Activated T-cell treated with anti-CD3 and anti-CD28 coated beads for 1 hour (primary cell): Measurements from ENCODE around the gene HS3ST3A1.
"Not testable (repeated sequence)": the region's sequence is repeated elsewhere in the genome, so short reads cannot be mapped to it uniquely, and the experiment has no call there.

Source experiments
- DNase-seq: peaks from one replicate; pipeline ENCODE4 v3.0.0-alpha.2; 2020; ENCODE audit warnings: low read depth

The HS3ST3A1 gene

DNA sequence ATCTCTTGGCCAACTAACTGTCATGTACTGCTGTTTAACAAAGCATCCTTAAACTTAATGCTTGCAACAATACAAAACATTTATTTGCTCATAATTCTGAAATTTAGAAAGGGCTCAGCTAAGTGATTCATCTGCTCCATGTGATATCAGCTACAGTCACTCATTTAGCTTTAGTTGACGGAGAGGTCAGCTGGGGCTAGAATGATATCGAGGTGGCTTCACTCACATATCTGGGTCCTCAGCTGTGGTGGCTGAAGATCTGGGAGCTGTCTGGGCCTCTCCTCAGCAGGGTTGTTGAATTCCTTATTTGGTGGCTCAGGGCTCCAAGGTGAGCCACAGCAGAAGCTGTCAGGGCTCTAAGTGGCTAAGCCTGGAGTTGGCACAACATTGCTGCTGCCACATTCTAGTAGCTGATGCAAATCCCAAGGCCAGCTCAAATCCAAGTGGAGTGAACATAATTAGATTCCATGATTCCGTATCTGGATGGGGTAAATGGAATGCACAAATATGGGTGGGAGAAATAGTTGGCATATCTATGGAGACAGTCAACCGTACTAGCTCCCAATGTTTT, 62.8 kb downstream of the HS3ST3A1 start:
- no peak for DNase-seq

- no peak for DNase-seq
Measured at GRCh38 chr17:13537871-13538643, 63.7 kb downstream of the HS3ST3A1 start.

DNA sequence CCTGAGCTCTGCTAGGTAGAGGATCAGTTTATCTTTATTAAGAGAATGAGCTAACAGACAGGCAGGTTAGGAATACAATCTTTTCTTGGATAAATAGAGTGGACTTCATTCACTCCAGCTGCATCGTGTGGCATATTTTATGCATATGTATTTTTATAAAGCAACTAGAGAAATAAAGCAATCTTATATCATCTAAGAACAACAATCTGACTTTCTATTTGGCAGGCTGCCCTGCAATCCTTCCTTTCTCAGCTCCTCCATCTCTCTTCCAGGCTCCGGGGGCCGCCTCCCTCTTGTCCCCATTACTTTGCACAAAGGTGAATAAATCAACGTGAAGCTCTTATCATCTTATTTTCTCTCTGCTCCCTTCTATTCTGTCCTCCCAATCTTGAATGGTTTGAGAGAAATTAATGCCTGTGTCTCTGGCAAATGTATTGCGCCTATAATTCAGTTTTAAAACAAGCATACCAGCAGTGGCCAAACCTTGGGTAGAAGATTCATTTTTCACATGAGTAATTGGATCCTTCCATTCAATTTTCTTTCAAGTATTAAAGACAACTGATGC, 64.5 kb downstream of the HS3ST3A1 start:
- DNase-seq = no peak

GRCh38 chr17:13534946-13535345, 66.8 kb downstream of the HS3ST3A1 start:
- DNase-seq = no peak

- no peak for DNase-seq
Measured at GRCh38 chr17:13531721-13532120, 70.0 kb downstream of the HS3ST3A1 start.

DNA sequence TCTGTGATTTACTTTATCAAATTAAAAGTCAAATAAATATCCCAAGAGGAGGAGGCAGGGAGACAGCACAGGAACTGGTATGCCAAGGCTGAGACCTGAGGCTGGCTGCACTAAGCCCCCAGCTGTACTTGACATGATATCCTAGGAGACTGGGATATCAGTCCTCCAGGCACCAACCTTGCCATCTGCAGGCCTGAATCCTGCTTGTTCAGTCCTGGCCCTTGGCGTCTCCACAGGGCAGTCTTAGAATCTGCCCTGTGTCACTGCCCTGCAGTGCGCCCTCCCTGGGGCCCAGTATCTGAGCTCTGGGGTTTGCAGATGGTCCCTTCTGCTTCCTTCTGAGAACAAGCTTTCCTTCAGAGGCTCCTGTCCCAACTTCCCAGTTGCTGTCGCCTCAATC, 75.9 kb downstream of the HS3ST3A1 start:
- DNase-seq = no peak

- DNase-seq = no peak
Measured at GRCh38 chr17:13523164-13523563, 78.6 kb downstream of the HS3ST3A1 start.

GRCh38 chr17:13522749-13523148, 79.0 kb downstream of the HS3ST3A1 start:
- DNase-seq = no peak

- DNase-seq = no peak
Measured at GRCh38 chr17:13521784-13522183, 79.9 kb downstream of the HS3ST3A1 start.

- DNase-seq = no peak
Measured at GRCh38 chr17:13520899-13521572, 80.7 kb downstream of the HS3ST3A1 start.

GRCh38 chr17:13518261-13519000, 83.3 kb downstream of the HS3ST3A1 start:
- no peak for DNase-seq

DNA sequence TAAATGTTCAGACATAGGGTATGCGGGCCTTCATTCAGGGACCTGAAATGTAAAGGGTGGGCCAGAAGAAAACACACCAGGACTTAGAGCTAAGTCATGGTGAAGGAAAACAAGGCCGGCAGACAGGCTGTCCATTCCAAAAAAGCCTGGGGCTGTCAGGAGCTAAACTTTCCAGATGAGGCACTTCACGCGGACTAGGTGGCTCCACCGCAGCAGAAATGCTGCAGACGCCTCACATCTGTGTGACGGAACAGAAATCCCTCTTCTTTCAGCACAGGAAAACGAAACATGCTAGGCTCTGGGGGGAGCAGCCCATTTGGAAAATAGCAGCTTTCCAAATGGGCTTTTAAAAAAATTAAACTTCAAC, 88.7 kb downstream of the HS3ST3A1 start:
- DNase-seq = no peak

DNA sequence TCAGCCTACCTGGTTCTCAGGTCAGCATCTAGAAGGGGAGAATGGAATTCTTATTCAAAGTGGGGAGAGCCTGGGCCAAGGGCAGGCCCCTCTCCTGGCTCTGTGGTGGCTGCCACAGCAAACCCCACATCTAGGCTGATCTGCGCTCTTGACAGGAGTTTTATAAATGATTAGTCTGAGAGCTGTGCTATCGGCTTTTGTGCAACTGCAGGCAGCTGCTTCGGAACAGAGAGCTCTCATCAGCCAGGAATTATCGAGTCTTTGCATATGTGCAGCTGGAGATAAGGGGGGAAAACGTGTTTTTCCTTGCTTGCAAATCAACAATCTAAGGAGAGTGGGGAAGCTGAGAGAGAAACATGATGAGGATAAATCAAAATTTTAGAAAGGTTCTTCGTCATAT, 91.7 kb downstream of the HS3ST3A1 start:
- DNase-seq = no peak

DNA sequence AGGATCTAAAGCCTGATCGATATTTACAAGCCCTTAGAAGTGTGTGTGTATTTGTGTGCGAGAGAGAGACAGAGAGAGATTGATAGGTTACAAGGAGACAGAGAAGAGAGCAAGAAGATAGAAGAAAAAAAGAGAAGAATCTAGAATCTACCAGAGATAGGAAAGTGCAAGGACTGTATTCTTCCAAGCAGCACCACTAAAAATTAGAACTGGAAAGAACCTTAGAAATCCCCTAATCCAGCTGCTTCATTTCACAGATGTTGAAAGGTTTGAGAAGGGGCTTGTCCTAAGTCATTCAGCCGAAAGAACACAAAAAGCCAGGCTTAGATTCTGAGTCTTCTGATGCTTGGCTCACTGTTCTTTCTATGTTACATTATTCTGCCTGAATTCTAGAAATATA, 92.2 kb downstream of the HS3ST3A1 start:
- no peak for DNase-seq

DNA sequence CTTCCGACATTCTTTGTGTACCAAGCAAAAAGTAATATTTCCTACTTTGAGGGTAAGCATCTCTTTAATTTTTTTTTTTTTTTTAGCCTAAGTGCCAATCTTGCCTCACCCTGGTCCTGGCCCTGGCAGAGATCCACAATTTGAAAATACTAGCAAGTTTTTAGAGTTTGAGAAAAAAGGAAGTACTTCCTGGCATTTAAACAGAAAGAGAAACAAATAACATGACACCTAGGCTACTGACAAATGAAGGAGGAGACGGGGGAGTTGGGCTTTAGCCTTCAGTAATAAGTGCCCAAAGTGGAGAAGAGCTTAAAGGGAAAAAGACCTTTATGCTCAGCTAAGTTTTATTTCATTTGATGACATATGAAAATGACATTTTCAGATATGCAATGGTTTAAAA, 92.8 kb downstream of the HS3ST3A1 start:
- no peak for DNase-seq

- DNase-seq = no peak
Measured at GRCh38 chr17:13503526-13503925, 98.2 kb downstream of the HS3ST3A1 start.

DNA sequence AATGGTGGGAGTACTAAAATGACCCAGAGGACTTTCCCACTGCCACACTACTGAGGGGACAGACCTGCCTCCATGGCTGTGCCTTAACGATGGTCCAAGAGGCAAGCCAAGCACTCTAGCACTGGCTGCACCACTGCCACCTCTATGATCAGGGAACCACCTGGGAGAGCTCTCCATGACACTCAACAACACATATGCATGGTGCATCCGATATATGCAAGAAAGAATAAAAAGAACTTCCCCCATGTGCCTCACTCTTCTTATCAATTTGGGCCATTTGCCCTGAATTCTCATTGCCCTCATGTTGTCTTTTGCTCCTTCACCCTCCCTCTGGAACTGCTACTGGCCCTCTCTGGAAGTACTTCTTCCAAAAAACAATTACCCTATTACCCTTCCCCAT, 99.5 kb downstream of the HS3ST3A1 start:
- DNase-seq = no peak

DNA sequence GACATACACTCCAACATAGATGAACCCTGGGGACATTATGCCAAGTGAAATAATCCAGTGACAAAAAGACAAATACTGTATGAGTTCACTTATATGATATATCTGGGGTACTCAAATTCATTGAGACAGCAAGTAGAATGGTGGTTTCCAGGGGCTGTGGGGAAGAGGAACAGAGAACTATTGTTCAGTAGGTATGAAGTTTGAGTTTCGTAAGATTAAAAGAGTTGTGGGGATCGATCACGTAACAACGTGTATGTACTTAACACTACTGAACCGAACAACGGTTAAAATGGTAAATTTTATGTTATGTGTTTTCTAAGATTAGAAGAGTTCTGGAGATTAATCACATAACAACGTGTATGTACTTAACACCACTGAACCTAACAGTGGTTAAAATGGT, 100.8 kb downstream of the HS3ST3A1 start:
- no peak for DNase-seq

- DNase-seq = no peak
Measured at GRCh38 chr17:13498184-13498583, 103.5 kb downstream of the HS3ST3A1 start.

- DNase-seq = not testable (repeated sequence)
Measured at GRCh38 chr17:13496553-13497056, 105.1 kb downstream of the HS3ST3A1 start.

- DNase-seq = no peak
Measured at GRCh38 chr17:13495423-13495822, 106.3 kb downstream of the HS3ST3A1 start.

DNA sequence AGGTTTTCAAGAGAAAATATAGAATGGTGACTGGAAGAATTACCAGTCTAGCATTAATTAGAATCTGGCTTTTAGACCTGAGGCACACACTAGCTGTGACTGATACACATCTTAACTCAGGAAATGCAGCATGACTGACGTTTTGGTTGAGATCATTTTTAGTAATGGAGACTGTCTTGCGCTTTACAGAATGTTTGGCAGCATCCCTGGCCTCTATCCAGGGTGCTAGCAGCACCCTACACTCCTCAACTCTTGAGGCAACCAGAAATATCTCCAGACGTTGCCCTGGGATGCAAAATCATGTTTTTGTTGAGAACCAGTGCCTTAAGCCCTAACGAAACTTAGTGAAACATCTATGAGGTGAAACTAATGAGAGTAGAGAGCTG, 109.0 kb downstream of the HS3ST3A1 start:
- DNase-seq = no peak
